Mucosa of stomach (tissue), 1 donor: ENCODE measurements around the gene ARHGAP9.
"Not testable (repeated sequence)": the region's sequence is repeated elsewhere in the genome, so short reads cannot be mapped to it uniquely, and the experiment has no call there.

ENCODE experiments used
- H3K27me3 ChIP-seq: one replicate; pipeline ENCODE4 v1.7.0; 2013; ENCODE audit warnings: mild to moderate bottlenecking, low read length; ENCODE audit not compliant: control insufficient read depth, insufficient read depth
- H3K36me3 ChIP-seq: one replicate; pipeline ENCODE4 v1.7.0; 2013; ENCODE audit warnings: low read length; ENCODE audit not compliant: control insufficient read depth, insufficient read depth
- H3K4me1 ChIP-seq: one replicate; pipeline ENCODE4 v1.7.0; 2013; ENCODE audit warnings: mild to moderate bottlenecking, low read length; ENCODE audit not compliant: control insufficient read depth, insufficient read depth
- H3K4me3 ChIP-seq: one replicate; pipeline ENCODE4 v1.7.0; 2013; ENCODE audit warnings: low read length
- H3K9ac ChIP-seq: one replicate; pipeline ENCODE4 v1.7.0; 2013; ENCODE audit warnings: mild to moderate bottlenecking, low read length, moderate library complexity
- H3K9me3 ChIP-seq: one replicate; pipeline ENCODE4 v1.7.0; 2013; ENCODE audit warnings: mild to moderate bottlenecking, low read length, moderate library complexity; ENCODE audit not compliant: control insufficient read depth
- donor health status: Pancreatic carcinoma.

Gene ARHGAP9

GRCh38 chr12:57522011-57522886 is 42.6 kb upstream of the ARHGAP9 start, which contains the start of gene MBD6:
MBD6 (plus strand) TSS chr12:57522824; CDS start chr12:57524304, 1,480 bp downstream.
- Histone ChIP-seq H3K9me3 (no peaks in the 10 kb centered on the region), H3K9ac (peak within 1 kb of the TSS; percentile 80), H3K4me1 (peaks cover 55% of the 10 kb centered on the region), H3K4me3 (peak within 1 kb of the TSS; percentile 70), H3K27me3 (no peaks in the 10 kb centered on the region), H3K36me3 (peaks cover 19% of the 10 kb centered on the region)

GRCh38 chr12:57521525-57522010 is 41.9 kb upstream of the ARHGAP9 start:
- H3K36me3 ChIP-seq = peaks cover 15% of the 10 kb centered on the region
- no peaks in the 10 kb centered on the region for H3K9me3 ChIP-seq
- H3K4me3 ChIP-seq = peak overlapping the region; percentile 66
- peak overlapping the region; percentile 80 for H3K9ac ChIP-seq
- peaks cover 55% of the 10 kb centered on the region for H3K4me1 ChIP-seq
- H3K27me3 ChIP-seq = no peaks in the 10 kb centered on the region

- Histone ChIP-seq H3K4me3 (peak within 1 kb of the TSS; percentile 90), H3K9me3 (no peaks in the 10 kb centered on the region), H3K27me3 (no peaks in the 10 kb centered on the region), H3K9ac (peak within 1 kb of the TSS; percentile 90), H3K4me1 (peaks cover 48% of the 10 kb centered on the region), H3K36me3 (peaks cover 16% of the 10 kb centered on the region)
Observed at GRCh38 chr12:57520053-57520818, 40.6 kb upstream of the ARHGAP9 start, which contains the start of gene DDIT3. DDIT3 (minus strand) TSS chr12:57520514; CDS start chr12:57517406, 3,108 bp downstream.

GRCh38 chr12:57519796-57520052 is 40.1 kb upstream of the ARHGAP9 start:
- H3K4me1 ChIP-seq = peaks cover 43% of the 10 kb centered on the region
- peak overlapping the region; percentile 90 for H3K9ac ChIP-seq
- H3K4me3 ChIP-seq = peak overlapping the region; percentile 90
- H3K36me3 ChIP-seq = peaks cover 17% of the 10 kb centered on the region
- no peaks in the 10 kb centered on the region for H3K9me3 ChIP-seq
- H3K27me3 ChIP-seq = no peaks in the 10 kb centered on the region

GRCh38 chr12:57518920-57519795 is 39.5 kb upstream of the ARHGAP9 start:
- Histone ChIP-seq H3K4me1 (peaks cover 37% of the 10 kb centered on the region), H3K9me3 (no peaks in the 10 kb centered on the region), H3K36me3 (peaks cover 18% of the 10 kb centered on the region), H3K27me3 (no peaks in the 10 kb centered on the region), H3K9ac (peak overlapping the region; percentile 90), H3K4me3 (peak overlapping the region; percentile 90)

- Histone ChIP-seq H3K9me3 (no peaks in the 10 kb centered on the region), H3K36me3 (peaks cover 18% of the 10 kb centered on the region), H3K4me1 (peaks cover 30% of the 10 kb centered on the region), H3K4me3 (peak overlapping the region; percentile 90), H3K27me3 (no peaks in the 10 kb centered on the region), H3K9ac (peak overlapping the region; percentile 90)
Observed at GRCh38 chr12:57518176-57518919, 38.7 kb upstream of the ARHGAP9 start.

- H3K27me3 ChIP-seq, H3K4me3 ChIP-seq, H3K9me3 ChIP-seq, H3K9ac ChIP-seq: not testable (repeated sequence)
- peaks cover 18% of the 10 kb centered on the region for H3K36me3 ChIP-seq
- peaks cover 30% of the 10 kb centered on the region for H3K4me1 ChIP-seq
Observed at GRCh38 chr12:57517718-57518117, 38.1 kb upstream of the ARHGAP9 start.

- Histone ChIP-seq H3K4me1 (peaks cover 28% of the 10 kb centered on the region), H3K4me3 (no peak overlapping the region), H3K9ac (no peak overlapping the region), H3K27me3 (no peaks in the 10 kb centered on the region), H3K36me3 (peaks cover 18% of the 10 kb centered on the region), H3K9me3 (no peaks in the 10 kb centered on the region)
Observed at GRCh38 chr12:57517187-57517586, 37.5 kb upstream of the ARHGAP9 start.

- no peaks in the 10 kb centered on the region for H3K27me3 ChIP-seq
- H3K4me1 ChIP-seq = peaks cover 22% of the 10 kb centered on the region
- no peak overlapping the region for H3K9ac ChIP-seq
- H3K36me3 ChIP-seq = peaks cover 18% of the 10 kb centered on the region
- H3K9me3 ChIP-seq = no peaks in the 10 kb centered on the region
- no peak overlapping the region for H3K4me3 ChIP-seq
Observed at GRCh38 chr12:57516617-57517153, 37.0 kb upstream of the ARHGAP9 start.

- Histone ChIP-seq H3K4me3 (no peak overlapping the region), H3K4me1 (peaks cover 16% of the 10 kb centered on the region), H3K36me3 (peaks cover 18% of the 10 kb centered on the region), H3K9me3 (no peaks in the 10 kb centered on the region), H3K9ac (no peak overlapping the region), H3K27me3 (no peaks in the 10 kb centered on the region)
Observed at GRCh38 chr12:57515934-57516541, 36.4 kb upstream of the ARHGAP9 start.
